Renal cortex interstitium (tissue), 11 donors: Measurements from ENCODE around the gene TMEM158. TPM values are rescaled to one million over a fixed set of nuclear protein-coding genes. Genes with fewer than 3 reads are reported as not detected.

ENCODE experiments used
- DNase-seq, 11 donors: peaks; one replicate each; pipeline ENCODE4 v3.0.0-alpha.2; 2013; ENCODE audit warnings: low read depth in 9 of 11, low spot score in 4 of 11; ENCODE audit errors: extremely low read depth in 1 of 11
- polyA plus RNA-seq, 3 donors: library from polyadenylated mRNA; unstranded; fragments of 120-200 nt; gene quantifications; one replicate each; pipeline ENCODE4 v1.2.1, GENCODE V29; 2013; ENCODE audit not compliant: insufficient read length in 3 of 3

Gene TMEM158
- polyA plus RNA-seq, 3 donors, result 4.9 to 7.8 (median 6.6) TPM

- DNase-seq, result no peak
Observed at GRCh38 chr3:45212095-45212468, 14.0 kb downstream of the TMEM158 start.

- no peak for DNase-seq
Observed at GRCh38 chr3:45211466-45212094, 14.5 kb downstream of the TMEM158 start.

DNA sequence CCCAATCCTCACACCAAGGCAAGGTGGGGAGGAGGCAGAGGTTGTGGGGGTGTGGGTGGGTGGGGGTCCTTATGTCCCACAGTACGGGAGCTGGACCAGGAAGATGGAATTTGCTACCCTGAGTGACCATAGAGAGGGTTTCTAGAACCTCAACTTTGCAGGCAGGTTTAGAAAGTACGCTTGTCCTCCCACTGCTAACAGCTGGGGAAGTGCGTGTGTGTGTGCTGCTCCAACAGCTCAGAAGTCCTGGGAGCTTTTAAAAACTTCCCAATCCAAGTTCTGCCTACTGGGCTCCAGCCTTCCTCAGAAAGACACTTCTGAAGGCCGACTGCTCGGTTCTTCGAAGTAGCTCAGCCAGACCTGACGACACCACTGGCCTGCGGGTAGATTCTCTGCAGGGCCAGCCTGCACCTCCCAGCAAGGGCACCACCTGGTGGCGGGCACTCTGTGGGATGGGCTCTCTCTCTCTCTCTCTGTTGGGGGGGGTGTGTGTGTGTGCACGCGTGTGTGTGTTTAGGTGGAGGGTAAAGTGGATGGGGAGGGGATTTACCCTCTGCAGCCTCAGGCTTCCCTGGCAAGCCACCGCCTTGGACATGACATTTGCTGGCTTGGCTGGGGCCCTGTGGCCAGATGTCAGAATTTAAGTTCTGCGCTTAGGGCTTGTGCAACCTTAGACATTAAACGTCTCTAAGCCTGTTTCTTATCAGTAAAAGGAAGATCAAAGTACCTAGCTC lies 15.6 kb downstream of the TMEM158 start:
- DNase-seq, result peak in 1 of 11 donors; percentile 47

DNA sequence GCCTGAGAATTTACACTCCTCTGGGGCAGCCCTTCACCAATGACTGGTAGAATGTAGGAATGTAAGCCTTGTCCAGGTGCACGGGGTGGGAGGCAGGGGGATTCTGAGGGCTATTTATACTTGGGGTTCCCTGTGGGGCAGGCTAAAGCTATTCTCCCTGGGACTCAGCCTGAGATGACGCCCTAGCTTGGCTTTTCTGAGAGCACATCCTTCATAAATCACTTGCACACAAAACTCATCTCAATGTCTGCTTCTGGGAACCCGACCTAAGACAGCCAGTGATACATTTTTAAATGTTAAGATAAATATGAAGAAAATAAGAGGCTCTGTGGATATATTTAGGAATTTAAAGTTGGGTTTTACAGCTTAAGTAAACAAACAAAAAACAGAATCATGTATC lies 16.6 kb downstream of the TMEM158 start:
- no peak for DNase-seq

- no peak for DNase-seq
Observed at GRCh38 chr3:45208586-45208985, 17.5 kb downstream of the TMEM158 start.

DNA sequence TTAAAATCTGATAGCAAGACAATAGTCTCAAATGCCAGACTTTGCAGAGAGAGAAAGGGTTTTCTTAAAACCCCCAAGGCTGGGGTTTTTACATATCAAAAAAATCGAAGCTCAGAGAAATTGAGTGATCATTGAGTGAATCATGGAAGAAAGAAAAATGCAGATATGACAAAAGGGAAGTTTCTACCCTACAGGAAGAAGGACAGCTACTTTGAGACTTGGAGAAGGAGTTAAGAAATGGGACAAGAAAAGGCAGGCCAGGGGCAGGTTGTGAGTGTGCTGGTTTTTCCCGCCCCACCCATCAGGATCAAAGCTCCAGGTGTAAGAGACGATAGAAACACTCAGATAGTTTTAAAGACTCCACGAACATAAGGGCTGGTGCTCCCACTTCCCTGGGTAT lies 18.6 kb downstream of the TMEM158 start:
- no peak for DNase-seq

DNA sequence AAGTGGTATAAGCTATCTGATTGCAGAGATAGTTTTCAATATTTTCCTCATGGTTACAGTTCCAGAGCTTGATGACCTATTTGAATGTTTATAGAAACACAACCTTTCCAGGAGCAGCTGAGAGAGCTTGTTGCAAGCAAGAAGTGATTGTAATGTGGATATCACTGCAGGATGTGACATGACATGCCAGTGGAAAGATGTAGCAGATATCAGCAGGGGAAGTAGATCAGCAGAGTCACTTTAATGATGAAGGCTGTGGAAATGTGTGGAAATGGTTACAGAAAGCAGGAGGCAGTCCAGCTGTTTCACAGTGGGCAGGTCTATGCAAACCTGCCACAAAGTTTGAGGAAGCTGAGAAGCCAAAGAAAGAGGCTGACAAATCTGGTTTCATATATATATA lies 21.0 kb downstream of the TMEM158 start:
- no peak for DNase-seq

DNA sequence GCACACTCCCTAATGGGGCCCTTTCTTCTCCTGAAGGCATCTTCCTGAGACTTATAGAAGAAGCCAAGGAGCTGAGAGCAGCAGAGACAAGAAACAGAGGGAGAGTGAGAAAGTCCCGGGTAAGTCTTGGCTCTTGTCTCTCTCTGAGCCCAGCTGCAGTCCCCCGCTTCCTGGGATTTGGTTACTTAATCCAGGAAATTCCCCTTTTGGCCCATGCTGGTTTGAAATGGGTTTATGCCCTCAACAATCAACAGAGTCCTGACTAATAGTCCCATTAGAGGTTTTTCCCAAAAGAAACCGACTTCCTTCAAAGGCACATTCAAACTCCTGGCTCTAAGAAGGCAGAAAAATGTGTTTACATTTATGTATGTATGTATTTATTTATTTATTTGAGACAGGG lies 22.0 kb downstream of the TMEM158 start:
- DNase-seq, result no peak

GRCh38 chr3:45199837-45200648 lies 26.0 kb downstream of the TMEM158 start:
- DNase-seq, result no peak

DNA sequence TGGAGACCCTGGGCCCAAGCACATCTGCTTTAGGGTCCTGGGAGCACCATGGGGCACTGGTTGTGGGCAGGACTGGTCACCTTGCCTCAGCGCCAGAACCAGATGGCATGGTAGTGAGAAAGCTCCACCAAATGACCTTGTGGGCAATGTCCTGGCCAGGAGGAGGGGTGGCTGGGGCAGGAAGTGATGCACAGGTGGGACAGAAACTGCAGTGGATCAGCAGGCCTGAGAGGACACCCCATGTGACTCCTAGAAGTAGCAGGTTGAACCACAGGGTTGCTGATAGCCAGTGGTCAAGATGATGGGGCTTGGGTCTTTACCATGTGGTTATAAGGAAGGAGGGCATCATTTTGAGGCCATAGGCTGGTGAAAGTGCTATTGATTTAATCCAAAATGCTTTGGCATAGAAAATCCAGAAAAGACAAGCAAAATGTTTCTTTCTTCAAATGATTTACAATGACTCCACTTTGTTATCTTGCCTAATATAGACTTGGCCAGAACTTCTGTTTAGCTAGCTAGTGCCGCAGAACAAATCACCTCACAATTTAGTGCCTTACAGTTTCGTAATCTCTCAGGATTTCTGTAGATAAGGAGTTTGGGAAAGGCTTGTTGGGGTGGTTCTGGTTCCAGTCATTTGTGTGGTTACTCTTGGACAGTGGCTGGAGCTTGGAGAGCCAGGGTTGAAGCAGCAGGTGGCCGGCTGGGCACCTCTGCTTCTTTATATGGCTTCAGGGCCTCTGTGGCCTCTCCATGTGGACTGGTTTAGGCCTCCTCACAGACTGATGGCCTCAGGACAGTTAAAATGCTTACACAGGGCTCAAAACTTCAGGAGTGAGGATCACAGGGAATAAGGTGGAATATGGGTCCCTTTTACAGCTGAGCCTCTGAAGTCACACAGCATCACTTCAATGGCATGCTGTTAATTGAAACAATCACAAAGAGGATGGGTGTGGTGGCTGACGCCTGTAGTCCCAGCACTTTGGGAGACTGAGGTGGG lies 27.5 kb downstream of the TMEM158 start:
- DNase-seq, result no peak

DNA sequence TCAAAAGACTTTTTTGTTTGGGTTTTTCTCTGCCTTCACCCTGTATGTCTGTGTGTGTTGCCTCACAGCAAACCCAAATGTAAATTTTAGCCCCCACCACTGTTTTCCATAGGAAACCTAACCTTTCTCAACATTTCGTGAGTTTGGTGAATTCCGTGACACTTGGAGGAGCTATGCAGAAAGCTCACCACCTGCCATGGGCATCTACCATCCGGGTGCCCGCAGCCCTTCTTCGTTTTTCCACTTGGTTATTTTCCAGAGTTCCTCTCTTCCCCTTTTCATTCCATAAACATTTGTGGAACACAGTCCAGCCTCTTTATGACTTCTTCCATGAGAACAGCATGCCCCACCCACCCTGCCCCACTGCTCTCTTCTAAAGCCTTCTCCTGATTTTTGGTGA lies 31.3 kb downstream of the TMEM158 start:
- DNase-seq, result no peak

DNA sequence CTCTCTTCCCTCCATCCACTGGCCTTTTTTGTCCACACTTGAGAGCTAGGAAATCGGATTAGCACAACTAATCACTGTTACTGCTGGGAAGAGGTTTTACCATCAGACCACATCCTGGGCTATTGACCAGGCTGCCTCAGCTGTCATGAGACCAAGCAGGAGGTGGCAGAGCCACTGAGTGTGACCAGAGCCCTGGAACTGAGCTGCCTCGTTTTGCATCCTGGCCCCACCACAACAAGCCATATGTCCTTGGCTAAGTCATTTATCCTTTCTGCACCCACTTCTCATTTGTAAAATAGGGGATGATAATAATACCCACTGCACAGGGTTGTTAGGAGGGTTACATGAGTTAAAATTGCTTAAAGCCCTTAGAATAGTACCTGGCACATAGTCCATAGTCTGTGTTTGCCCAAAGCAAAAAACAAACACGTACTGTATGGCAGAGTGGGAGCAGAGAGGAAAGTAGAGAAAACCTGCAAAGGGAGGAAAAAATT lies 34.1 kb downstream of the TMEM158 start:
- DNase-seq, result no peak

DNA sequence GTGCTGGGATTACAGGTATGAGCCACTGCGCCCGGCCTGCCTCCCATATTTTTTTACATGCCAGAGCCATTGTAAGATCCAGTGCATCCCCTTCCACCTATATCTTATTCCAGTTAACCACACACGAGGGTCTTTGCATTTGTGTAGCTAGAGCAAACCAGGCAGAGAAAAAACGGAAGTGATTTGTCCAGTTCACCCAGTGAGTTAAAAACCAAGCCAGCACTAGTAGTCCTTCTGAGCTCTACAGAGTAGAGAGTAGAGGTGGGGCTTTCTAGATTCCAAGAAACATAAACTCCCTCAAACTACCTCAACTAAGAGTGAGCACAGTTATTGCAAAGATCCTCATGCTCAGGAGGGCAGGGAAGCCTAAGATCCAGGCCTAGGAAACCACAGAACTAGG lies 34.7 kb downstream of the TMEM158 start:
- DNase-seq, result no peak

DNA sequence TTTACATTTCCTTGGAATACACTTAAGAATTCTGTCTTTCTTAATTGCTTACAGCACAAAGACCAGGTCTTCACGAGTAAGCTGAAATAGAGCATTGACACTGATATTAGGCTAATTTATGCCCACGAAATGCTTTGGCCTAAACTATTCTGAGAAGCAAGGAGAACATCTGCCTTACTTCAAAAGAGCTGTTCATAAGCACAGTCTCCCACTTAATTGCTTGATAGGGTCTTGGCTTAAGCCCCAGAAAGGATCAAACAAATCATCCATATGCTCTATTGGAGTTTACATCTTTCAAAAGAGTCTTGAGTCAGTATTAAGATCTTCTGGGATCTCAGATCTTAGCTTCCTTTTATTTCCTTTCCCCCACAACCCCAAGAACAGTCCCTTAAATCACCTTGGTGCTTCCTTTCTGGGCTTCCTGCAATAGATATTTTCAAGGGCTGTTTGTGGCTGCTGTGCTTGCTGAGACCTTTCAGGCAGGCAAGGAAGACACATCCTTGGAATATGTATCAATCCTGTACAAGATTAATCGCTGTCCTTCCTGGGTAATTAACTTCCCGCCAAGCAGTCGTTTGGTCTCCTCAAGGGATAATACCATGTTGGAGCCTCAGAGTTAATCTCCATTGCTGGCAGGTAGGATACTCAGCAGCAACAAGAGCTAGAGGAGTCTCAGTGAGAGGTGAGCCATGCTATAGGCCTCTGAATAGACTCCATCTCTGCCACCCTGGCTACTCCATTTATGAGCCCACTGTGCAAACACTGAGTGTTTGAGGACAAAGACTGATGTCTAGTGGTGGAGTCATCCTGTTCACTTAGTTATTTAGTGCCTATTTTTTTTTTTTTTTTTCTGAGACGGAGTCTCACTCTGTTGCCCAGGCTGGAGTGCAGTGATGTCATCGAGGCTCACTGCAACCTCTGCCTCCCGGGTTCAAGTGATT lies 37.1 kb downstream of the TMEM158 start:
- DNase-seq, result peak in 5 of 11 donors; percentile 48 to 76 (median 58)

- DNase-seq, result no peak
Observed at GRCh38 chr3:45187694-45188141, 38.4 kb downstream of the TMEM158 start.

DNA sequence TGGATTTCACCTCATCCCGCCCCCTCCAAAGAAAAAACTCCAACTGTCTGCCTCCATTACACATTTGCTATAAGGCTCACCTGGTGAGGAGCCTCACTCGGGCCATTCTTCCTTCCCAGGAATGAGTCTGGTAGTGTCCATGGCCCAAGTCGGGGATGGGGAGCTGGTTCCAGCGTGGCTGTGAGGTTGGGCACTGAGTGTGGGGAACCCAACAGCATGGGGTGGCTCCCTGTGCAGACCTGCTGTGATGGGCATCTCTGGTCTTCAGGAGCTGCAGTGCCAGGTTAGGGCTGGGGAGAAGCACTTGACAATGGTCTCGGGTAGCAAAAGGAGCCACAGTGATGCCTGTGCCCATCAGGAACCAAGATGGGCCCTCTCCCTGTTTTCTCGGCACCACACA lies 39.2 kb downstream of the TMEM158 start:
- DNase-seq, result no peak

GRCh38 chr3:45185461-45185860 lies 40.6 kb downstream of the TMEM158 start:
- DNase-seq, result no peak

DNA sequence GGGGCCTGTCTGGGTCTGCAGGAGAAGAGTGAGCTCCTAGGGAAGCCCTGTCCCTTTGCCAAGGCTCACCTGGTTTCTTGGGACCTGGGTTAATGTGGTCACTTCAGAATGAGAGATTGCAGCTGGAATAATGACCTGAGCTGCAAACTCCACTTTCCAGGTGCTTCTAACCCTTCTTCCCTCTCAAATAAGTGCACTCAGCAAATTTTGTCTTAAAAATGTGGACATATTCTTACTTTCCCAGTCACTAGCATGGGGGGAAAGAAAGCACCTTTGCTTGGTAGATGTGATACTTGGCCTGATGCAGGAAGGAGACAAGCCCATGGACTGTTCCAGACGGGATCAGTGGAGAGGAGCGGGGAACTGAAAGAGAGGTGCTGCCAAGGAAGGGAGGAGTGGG lies 41.0 kb downstream of the TMEM158 start:
- no peak for DNase-seq
